GM12874 (cell line): ENCODE data around the gene INTS4.

Experiments
- TF ChIP-seq, protein P1 (sequence below): IDR thresholded peaks from 2 replicates; pipeline ENCODE4 v1.5.1; 2011; ENCODE audit warnings: low read depth, mild to moderate bottlenecking, control low read depth, low read length, moderate library complexity; ENCODE audit not compliant: insufficient read depth

The INTS4 gene, protein sequence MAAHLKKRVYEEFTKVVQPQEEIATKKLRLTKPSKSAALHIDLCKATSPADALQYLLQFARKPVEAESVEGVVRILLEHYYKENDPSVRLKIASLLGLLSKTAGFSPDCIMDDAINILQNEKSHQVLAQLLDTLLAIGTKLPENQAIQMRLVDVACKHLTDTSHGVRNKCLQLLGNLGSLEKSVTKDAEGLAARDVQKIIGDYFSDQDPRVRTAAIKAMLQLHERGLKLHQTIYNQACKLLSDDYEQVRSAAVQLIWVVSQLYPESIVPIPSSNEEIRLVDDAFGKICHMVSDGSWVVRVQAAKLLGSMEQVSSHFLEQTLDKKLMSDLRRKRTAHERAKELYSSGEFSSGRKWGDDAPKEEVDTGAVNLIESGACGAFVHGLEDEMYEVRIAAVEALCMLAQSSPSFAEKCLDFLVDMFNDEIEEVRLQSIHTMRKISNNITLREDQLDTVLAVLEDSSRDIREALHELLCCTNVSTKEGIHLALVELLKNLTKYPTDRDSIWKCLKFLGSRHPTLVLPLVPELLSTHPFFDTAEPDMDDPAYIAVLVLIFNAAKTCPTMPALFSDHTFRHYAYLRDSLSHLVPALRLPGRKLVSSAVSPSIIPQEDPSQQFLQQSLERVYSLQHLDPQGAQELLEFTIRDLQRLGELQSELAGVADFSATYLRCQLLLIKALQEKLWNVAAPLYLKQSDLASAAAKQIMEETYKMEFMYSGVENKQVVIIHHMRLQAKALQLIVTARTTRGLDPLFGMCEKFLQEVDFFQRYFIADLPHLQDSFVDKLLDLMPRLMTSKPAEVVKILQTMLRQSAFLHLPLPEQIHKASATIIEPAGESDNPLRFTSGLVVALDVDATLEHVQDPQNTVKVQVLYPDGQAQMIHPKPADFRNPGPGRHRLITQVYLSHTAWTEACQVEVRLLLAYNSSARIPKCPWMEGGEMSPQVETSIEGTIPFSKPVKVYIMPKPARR

DNA sequence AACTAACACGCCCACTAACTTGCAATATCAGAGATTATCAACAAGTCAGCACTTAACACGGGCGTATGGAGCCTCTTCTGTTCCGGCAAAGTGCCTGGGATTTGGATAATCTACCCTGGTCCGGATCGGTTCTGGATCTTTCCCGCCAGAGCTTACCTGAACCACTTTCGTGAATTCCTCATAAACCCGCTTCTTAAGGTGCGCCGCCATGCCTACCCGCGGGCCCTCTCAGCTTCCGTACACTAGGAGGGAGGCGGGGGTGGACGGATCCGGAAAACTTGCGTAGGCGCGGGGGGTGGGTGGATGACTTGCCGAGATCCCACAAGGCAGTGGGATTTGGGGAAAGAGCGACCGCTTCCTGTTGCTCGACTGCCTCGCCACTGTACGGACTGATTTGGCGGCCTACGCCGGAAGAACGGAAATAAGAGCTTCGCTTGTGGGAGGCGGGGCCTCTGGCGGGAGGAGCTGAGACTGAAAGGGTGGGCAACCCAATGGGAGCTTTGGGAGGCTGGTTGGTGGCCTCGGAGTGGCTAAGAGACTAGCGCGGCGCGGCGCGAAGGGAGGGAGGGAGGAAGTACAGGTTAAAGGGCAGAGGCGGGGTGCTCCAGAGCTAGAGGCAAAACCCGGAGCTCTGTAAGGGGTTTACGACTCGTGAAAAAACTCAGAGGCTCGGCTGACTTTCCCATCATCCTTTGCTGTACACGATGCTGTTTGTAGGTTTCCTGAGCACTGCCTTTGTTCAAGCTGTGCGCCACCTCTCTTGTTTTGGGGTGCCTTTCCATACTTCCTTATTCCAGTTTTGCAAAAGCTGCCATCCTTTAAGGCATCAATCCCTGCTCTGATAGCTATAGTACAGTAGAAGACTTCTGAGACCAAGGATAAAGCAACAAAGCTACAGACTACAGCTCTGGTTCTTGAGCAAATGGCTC lies at the start of gene INTS4:
Gene INTS4 (minus strand): TSS at position 235 of the 929 bp plus-strand sequence. CDS start 25 bp downstream, at position 210.
- TF ChIP-seq, protein P1, sequence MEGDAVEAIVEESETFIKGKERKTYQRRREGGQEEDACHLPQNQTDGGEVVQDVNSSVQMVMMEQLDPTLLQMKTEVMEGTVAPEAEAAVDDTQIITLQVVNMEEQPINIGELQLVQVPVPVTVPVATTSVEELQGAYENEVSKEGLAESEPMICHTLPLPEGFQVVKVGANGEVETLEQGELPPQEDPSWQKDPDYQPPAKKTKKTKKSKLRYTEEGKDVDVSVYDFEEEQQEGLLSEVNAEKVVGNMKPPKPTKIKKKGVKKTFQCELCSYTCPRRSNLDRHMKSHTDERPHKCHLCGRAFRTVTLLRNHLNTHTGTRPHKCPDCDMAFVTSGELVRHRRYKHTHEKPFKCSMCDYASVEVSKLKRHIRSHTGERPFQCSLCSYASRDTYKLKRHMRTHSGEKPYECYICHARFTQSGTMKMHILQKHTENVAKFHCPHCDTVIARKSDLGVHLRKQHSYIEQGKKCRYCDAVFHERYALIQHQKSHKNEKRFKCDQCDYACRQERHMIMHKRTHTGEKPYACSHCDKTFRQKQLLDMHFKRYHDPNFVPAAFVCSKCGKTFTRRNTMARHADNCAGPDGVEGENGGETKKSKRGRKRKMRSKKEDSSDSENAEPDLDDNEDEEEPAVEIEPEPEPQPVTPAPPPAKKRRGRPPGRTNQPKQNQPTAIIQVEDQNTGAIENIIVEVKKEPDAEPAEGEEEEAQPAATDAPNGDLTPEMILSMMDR: no peak

DNA sequence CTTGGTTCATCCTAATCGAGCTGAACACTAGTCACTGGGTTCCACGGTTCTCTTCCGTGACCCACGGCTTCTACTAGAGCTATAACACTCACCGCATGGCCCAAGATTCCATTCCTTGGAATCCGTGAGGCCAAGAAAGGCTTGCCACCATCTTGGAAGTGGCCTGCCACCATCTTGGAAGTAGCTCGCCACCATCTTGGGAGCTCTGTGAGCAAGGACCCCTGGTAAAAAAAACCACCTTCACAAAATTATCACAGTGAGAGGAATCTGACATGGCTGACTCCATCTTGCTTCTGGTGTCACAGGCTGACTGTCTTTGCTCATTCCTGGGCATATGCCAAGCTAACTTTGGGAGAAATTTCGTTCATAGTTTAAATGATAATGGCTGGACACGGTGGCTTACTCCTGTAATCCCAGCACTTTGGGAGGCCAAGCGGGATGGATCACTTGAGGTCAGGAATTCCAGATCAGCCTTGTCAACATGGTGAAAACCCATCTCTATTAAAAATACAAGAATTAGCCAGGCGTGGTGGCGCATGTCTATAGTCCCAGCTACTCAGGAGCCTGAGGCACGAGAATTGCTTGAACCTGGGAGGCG lies 47.5 kb upstream of the INTS4 start:
- TF ChIP-seq, protein P1: no peak

DNA sequence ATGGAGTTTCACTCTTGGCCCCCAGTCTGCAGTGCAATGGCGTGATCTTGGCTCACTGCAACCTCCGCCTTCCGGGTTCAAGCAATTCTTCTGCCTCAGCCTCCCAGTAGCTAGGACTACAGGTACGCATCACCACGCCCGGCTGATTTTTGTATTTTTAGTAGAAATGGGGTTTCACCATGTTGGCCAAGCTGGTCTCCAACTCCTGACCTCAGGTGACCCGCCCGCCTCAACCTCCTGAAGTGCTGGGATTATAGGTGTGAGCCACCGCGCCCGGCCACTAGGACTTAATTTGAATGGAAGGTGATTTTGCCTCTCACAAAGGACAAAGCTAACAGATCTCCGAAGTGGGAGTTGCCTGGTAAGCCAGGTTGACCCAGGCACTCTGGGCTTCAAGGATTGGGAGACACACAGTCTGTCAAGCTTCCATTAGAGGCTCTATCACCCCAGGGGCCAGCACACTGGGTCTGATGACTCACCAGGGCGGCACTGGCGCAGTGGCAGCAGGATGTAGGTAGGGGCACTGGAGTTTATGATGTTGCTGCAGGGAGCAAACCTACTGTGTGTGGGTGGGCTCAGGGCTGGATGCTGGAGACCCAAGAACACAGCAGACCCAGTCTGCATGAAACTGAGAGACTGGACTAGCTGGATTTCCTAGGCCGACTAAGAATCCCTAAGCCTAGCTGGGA lies 46.4 kb upstream of the INTS4 start:
- TF ChIP-seq, protein P1: no peak

DNA sequence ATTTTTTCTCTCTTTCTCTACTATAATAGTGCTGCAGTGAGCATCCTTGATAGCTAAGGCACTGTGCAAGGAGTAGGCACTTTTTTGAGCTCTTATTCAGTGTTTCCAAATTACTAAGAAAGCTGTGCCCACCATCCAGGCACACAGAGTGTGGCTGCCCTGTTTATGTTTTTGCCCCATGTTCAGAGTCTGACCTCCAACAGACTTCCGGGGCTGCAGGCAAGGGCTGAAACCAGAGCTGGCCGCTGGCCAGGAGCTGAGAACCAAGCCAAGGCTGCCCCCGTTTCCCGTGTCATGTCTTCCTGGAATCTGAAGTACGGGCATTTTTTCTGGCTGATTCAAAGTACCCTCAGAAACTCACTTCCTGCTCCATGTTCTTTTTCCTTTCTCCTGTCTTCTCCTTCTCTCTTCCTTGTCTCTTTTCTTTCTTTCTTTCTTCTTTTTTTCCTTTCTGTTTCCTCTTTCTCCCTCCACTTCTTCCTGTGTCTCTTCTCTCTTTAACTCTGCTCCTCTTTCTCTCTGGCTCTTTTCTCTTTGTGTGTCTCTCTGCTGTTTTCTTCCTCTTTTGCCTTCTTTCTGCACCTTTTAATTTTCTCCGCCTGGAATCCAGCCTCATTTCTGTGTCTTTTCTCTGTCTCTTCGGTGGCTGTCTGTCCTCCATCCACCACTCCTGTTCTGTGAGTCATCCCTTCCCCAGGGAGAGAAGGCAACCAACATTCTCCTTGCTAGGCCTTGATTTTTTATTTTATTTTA lies 45.6 kb upstream of the INTS4 start:
- TF ChIP-seq, protein P1: no peak

DNA sequence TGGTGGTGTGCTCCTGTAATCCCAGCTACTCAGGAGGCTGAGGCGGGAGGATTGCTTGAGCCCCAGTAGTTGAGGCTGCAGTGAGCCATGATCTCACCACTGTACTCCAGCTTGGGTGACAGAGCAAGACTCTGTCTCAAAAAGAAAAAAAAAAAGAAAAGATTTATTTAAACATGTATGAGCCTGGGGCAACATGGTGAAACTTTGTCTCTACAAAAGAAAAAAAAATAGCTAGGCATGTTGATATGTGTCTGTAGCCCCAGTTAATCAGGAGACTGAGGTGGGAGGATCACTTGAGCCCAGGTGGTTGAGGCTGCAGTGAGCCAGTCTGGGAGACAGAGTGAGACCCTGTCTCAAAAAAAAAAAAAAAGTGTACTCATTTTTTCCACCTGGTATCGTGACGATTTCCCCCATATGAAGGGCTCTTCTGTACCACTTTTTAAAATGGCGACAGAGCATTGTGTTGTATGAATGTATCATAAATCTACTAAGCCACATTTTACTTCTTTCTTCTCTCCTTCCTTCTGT lies 45.0 kb upstream of the INTS4 start:
- TF ChIP-seq, protein P1: no peak
